ENCODE measurements around the gene OLFM2. TPM values are rescaled to one million over a fixed set of nuclear protein-coding genes. Genes with fewer than 3 reads are reported as not detected.

Gene OLFM2
- total RNA-seq, 1 experiment from 2014 or later = 106 TPM

DNA sequence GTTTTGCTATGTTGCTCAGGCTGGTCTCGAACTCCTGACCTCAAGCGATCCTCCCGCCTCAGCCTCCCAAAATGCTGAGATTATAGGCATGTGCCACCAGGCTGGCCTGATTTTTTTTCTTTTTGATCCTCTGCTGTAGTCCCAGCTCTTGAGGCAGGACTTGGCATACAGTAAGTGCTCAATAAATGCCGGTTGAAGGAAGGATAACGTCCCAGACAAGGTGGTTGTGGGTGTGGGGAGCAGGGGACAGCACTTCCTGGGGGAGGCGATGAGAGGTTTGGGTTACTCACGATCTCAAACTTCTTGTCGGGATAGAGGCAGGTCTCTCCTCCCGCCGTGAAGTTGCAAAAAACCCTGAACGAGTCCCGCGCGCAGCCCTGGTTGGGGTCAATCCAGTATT is 29.7 kb upstream of the OLFM2 start:
- TF ChIP-seq EZH2 (IDR thresholded peaks at IDR 0.05; ENCODE audit: borderline replicate concordance, low read depth, low read length, poor library complexity, severe bottlenecking) = no peak
- TF ChIP-seq, protein P1, sequence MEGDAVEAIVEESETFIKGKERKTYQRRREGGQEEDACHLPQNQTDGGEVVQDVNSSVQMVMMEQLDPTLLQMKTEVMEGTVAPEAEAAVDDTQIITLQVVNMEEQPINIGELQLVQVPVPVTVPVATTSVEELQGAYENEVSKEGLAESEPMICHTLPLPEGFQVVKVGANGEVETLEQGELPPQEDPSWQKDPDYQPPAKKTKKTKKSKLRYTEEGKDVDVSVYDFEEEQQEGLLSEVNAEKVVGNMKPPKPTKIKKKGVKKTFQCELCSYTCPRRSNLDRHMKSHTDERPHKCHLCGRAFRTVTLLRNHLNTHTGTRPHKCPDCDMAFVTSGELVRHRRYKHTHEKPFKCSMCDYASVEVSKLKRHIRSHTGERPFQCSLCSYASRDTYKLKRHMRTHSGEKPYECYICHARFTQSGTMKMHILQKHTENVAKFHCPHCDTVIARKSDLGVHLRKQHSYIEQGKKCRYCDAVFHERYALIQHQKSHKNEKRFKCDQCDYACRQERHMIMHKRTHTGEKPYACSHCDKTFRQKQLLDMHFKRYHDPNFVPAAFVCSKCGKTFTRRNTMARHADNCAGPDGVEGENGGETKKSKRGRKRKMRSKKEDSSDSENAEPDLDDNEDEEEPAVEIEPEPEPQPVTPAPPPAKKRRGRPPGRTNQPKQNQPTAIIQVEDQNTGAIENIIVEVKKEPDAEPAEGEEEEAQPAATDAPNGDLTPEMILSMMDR (conservative IDR thresholded peaks at IDR 0.05; ENCODE audit: low read depth, low read length) = no peak
- intact Hi-C loops (cut with micrococcal nuclease; ENCODE audit: unreplicated experiment) = no loop called here
- POLR2A ChIA-PET (ENCODE audit: low non-redundant PET) = no interaction called here
- CTCF ChIA-PET = interaction anchor here (0.8 kb wide), 1 partner anchor 34 kb away, joined by 7 read pairs; no protein-coding TSS in a partner anchor
- no peak for DNase-seq (ENCODE audit: low spot score)
- Histone ChIP-seq H3K27ac (ENCODE audit: low read depth, low read length, poor library complexity, severe bottlenecking) (no peak overlapping the region), H3K36me3 (ENCODE audit: insufficient read depth, low read length, poor library complexity, severe bottlenecking) (no peaks in the 10 kb centered on the region), H3K27me3 (replicated peaks; ENCODE audit: insufficient read depth, low read depth, low read length, poor library complexity) (no peaks in the 10 kb centered on the region), H3K4me3 (ENCODE audit: low read depth, low read length, poor library complexity, severe bottlenecking) (no peak overlapping the region), H3K4me1 (ENCODE audit: insufficient read depth, low read length, poor library complexity, severe bottlenecking) (no peaks in the 10 kb centered on the region), H3K9me3 (ENCODE audit: low read depth, low read length, poor library complexity, severe bottlenecking) (no peaks in the 10 kb centered on the region)
- no TSS peak for BruUV-seq (replicated peaks)

DNA sequence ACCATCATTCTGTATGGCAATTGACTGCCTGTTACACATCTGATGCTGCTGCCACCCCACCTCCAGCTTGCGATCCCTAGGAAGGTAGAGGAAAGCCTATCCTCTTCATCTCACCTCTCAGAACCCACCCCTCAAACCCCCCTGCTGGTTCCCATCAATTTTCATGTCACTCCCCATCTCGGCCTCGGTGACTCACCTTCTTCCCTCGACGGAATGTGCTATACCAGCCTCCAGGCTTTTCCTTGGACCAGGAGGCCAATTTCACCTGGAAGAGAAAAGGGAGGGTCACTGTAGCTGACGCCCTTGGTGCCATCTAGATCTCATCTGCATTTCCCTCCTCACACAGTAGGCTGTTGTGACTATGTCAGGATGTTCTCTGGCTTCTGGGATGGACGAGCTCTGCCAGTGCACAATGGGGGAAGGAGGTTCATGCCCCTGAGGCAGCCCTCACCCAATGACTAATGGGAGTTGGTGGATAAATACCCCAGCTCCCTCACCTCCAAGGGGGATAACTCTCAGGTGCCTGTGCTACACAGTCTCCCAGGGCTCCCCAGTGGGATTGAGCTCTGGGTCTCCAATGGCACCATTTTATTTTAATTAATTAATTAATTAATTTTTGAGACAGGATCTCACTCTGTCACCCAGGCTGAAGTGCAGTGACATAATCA is 26.4 kb upstream of the OLFM2 start:
- no peaks in the 10 kb centered on the region for H3K9me3 ChIP-seq (ENCODE audit: low read depth, low read length, poor library complexity, severe bottlenecking)
- CTCF ChIA-PET = no interaction called here
- no peak overlapping the region for H3K27ac ChIP-seq (ENCODE audit: low read depth, low read length, poor library complexity, severe bottlenecking)
- no peaks in the 10 kb centered on the region for H3K27me3 ChIP-seq (replicated peaks; ENCODE audit: insufficient read depth, low read depth, low read length, poor library complexity)
- intact Hi-C loops (cut with micrococcal nuclease; ENCODE audit: unreplicated experiment) = no loop called here
- POLR2A ChIA-PET (ENCODE audit: low non-redundant PET) = no interaction called here
- DNase-seq (ENCODE audit: low spot score) = no peak
- no peaks in the 10 kb centered on the region for H3K4me1 ChIP-seq (ENCODE audit: insufficient read depth, low read length, poor library complexity, severe bottlenecking)
- no TSS peak for BruUV-seq (replicated peaks)
- TF ChIP-seq, protein P1 (conservative IDR thresholded peaks at IDR 0.05; ENCODE audit: low read depth, low read length) = no peak
- TF ChIP-seq EZH2 (IDR thresholded peaks at IDR 0.05; ENCODE audit: borderline replicate concordance, low read depth, low read length, poor library complexity, severe bottlenecking) = no peak
- H3K36me3 ChIP-seq (ENCODE audit: insufficient read depth, low read length, poor library complexity, severe bottlenecking) = no peaks in the 10 kb centered on the region
- H3K4me3 ChIP-seq (ENCODE audit: low read depth, low read length, poor library complexity, severe bottlenecking) = no peak overlapping the region

DNA sequence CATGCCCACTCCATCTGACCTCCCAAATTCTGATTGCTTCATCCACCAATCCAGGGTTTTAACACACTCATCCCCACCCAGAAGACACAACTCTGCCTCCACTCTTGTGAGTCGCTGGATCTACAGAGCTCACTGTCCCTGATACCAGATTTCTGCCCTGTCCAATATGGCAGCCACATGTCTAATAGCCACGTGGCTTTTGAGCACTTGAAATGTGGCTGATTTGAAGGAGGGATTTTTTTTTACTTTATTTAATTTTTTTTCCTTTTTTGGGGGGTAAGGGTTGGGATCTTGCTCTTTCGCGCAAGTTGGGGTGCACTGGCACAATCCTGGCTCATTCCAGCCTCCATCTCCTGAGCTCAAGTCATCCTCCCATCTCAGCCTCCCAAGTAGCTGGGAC is 24.8 kb upstream of the OLFM2 start:
- TF ChIP-seq, protein P1 (conservative IDR thresholded peaks at IDR 0.05; ENCODE audit: low read depth, low read length) = no peak
- TF ChIP-seq EZH2 (IDR thresholded peaks at IDR 0.05; ENCODE audit: borderline replicate concordance, low read depth, low read length, poor library complexity, severe bottlenecking) = no peak
- H3K4me1 ChIP-seq (ENCODE audit: insufficient read depth, low read length, poor library complexity, severe bottlenecking) = no peaks in the 10 kb centered on the region
- H3K36me3 ChIP-seq (ENCODE audit: insufficient read depth, low read length, poor library complexity, severe bottlenecking) = no peaks in the 10 kb centered on the region
- H3K9me3 ChIP-seq (ENCODE audit: low read depth, low read length, poor library complexity, severe bottlenecking) = no peaks in the 10 kb centered on the region
- H3K27me3 ChIP-seq (replicated peaks; ENCODE audit: insufficient read depth, low read depth, low read length, poor library complexity) = no peaks in the 10 kb centered on the region
- no peak for DNase-seq (ENCODE audit: low spot score)
- no peak overlapping the region for H3K4me3 ChIP-seq (ENCODE audit: low read depth, low read length, poor library complexity, severe bottlenecking)
- BruUV-seq (replicated peaks) = no TSS peak
- ChIA-PET POLR2A (ENCODE audit: low non-redundant PET) (no interaction called here), CTCF (no interaction called here)
- H3K27ac ChIP-seq (ENCODE audit: low read depth, low read length, poor library complexity, severe bottlenecking) = no peak overlapping the region
- intact Hi-C loops (cut with micrococcal nuclease; ENCODE audit: unreplicated experiment) = no loop called here
